Progenitor cell of endocrine pancreas (in vitro differentiated cells): ENCODE results near the gene LCOR. TPM values are rescaled to one million over a fixed set of nuclear protein-coding genes. Genes with fewer than 3 reads are reported as not detected.
"Not testable (repeated sequence)": the region's sequence is repeated elsewhere in the genome, so short reads cannot be mapped to it uniquely, and the experiment has no call there.

Experiments
- DNase-seq: peaks from one replicate; pipeline ENCODE4 v3.0.0; 2021; ENCODE audit warnings: low spot score; ENCODE audit not compliant: unreplicated experiment
- H3K27ac Mint-ChIP-seq: 2 replicates; pipeline ENCODE4 v1.8.0; 2021; ENCODE audit warnings: mild to moderate bottlenecking, moderate library complexity, mixed read lengths
- H3K27me3 Mint-ChIP-seq: 2 replicates; pipeline ENCODE4 v1.8.0; 2021; ENCODE audit warnings: mixed read lengths
- H3K36me3 Mint-ChIP-seq: 2 replicates; pipeline ENCODE4 v1.8.0; 2022; ENCODE audit warnings: mixed read lengths; ENCODE audit not compliant: insufficient read depth
- H3K4me1 Mint-ChIP-seq: 2 replicates; pipeline ENCODE4 v1.8.0; 2021; ENCODE audit warnings: low read depth, mixed read lengths
- H3K4me3 Mint-ChIP-seq: 2 replicates; pipeline ENCODE4 v1.8.0; 2021; ENCODE audit warnings: low read depth, mild to moderate bottlenecking, moderate library complexity, mixed read lengths
- H3K9me3 Mint-ChIP-seq: 2 replicates; pipeline ENCODE4 v1.8.0; 2021; ENCODE audit warnings: low read depth, mixed read lengths
- total RNA-seq: library from RNA; stranded (reverse); gene quantifications from 2 replicates; pipeline ENCODE4 v1.2.1, GENCODE V29; 2021
- TF ChIP-seq, protein P1 (sequence below): fragments of 200-600 bp; sonication (generic); IDR thresholded peaks from one replicate; pipeline ENCODE4 v1.5.0; 2021; ENCODE audit warnings: antibody characterized with exemption, mild to moderate bottlenecking; ENCODE audit not compliant: unreplicated experiment

Gene LCOR
- total RNA-seq, 1 donor from 2014 or later = 88.6 TPM

DNA sequence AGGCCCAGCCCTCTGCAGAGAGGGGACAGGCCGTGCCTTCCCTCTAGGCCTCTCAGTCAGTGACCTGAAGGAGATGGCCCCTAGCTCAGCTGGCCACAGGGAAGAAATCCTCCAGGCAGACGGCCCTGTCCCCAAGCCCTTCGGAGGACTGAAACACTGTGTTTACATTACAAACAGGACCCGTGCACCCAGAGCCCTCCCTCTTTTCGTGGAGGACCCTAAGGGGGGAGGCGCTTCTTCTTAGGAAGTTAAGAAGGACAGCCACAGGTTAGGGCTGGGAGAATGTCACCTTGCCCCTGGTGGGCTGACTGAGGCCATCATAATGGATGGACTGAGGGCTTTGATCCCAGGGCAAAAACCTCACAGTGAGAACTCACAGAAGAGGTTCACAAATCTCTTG, 198.8 kb downstream of the LCOR start:
- Mint-ChIP-seq H3K4me3 (no peak overlapping the region), H3K27ac (no peak overlapping the region), H3K36me3 (no peaks in the 10 kb centered on the region), H3K9me3 (no peaks in the 10 kb centered on the region), H3K4me1 (peaks cover 2% of the 10 kb centered on the region), H3K27me3 (no peaks in the 10 kb centered on the region)
- TF ChIP-seq, protein P1, sequence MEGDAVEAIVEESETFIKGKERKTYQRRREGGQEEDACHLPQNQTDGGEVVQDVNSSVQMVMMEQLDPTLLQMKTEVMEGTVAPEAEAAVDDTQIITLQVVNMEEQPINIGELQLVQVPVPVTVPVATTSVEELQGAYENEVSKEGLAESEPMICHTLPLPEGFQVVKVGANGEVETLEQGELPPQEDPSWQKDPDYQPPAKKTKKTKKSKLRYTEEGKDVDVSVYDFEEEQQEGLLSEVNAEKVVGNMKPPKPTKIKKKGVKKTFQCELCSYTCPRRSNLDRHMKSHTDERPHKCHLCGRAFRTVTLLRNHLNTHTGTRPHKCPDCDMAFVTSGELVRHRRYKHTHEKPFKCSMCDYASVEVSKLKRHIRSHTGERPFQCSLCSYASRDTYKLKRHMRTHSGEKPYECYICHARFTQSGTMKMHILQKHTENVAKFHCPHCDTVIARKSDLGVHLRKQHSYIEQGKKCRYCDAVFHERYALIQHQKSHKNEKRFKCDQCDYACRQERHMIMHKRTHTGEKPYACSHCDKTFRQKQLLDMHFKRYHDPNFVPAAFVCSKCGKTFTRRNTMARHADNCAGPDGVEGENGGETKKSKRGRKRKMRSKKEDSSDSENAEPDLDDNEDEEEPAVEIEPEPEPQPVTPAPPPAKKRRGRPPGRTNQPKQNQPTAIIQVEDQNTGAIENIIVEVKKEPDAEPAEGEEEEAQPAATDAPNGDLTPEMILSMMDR = no peak
- DNase-seq = no peak

DNA sequence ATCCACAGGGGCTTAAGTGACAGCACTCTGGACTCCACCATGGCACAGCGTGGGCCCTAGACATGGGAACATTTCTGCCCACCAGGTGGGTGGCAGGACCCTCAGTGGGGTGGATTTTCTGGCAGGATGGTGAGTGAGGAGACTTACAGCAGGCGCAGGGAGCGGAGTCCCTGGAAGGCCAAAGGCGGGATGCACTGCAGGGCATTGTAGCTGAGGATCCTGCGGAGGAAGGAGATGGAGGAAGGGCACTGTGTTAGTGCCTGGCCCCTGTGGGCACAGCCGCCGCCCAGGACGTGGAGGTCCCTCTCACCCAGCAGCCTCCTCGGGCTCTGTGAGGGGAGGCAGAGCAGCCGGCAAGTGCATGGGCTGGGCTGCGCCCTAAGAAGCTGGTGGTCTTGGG, 199.4 kb downstream of the LCOR start:
- no peaks in the 10 kb centered on the region for H3K36me3 Mint-ChIP-seq
- no peak overlapping the region for H3K4me3 Mint-ChIP-seq
- no peaks in the 10 kb centered on the region for H3K9me3 Mint-ChIP-seq
- H3K27me3 Mint-ChIP-seq = no peaks in the 10 kb centered on the region
- DNase-seq = no peak
- TF ChIP-seq, protein P1 = no peak
- no peak overlapping the region for H3K27ac Mint-ChIP-seq
- H3K4me1 Mint-ChIP-seq = peaks cover 2% of the 10 kb centered on the region

DNA sequence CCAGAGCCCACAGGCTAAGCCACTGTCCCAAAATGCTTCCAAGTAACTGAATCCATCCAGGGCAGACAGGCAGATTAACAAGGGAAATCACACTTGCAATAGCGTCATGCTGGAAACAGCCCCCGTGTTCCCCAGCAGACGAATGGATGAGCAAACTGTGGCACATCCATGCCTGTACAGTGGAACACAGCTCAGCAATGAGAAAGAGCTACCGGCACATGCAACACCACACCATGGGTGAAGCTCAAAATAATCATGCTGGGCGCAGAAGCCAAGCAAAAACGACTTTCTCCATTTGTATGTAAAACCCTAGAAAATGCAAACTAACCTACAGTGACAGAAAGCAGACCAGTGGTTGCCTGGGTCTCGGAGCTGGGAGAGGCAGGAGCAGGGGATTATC, 200.5 kb downstream of the LCOR start:
- no peak overlapping the region for H3K4me3 Mint-ChIP-seq
- peaks cover 2% of the 10 kb centered on the region for H3K4me1 Mint-ChIP-seq
- H3K27me3 Mint-ChIP-seq = no peaks in the 10 kb centered on the region
- DNase-seq = no peak
- H3K9me3 Mint-ChIP-seq = no peaks in the 10 kb centered on the region
- H3K36me3 Mint-ChIP-seq = no peaks in the 10 kb centered on the region
- H3K27ac Mint-ChIP-seq = no peak overlapping the region
- TF ChIP-seq, protein P1 = no peak

DNA sequence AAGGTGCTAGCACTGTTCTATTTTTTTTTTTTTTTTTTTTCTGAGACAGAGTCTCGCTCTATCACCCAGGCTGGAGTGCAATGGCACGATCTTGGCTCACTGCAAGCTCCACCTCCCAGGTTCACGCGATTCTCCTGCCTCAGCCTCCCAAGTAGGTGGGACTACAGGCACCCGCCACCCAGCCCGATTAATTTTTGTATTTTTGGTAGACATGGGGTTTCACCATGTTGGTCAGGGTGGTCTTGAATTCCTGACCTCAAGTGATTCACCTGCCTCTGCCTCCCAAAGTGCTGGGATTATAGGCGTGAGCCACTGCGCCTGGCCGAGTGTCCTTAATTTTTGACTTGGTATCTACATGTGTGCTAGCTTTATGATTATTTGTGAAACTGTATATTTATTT, 201.7 kb downstream of the LCOR start:
- not testable (repeated sequence) for H3K27me3 Mint-ChIP-seq, H3K27ac Mint-ChIP-seq, H3K4me3 Mint-ChIP-seq, DNase-seq, H3K9me3 Mint-ChIP-seq, H3K4me1 Mint-ChIP-seq, H3K36me3 Mint-ChIP-seq

DNA sequence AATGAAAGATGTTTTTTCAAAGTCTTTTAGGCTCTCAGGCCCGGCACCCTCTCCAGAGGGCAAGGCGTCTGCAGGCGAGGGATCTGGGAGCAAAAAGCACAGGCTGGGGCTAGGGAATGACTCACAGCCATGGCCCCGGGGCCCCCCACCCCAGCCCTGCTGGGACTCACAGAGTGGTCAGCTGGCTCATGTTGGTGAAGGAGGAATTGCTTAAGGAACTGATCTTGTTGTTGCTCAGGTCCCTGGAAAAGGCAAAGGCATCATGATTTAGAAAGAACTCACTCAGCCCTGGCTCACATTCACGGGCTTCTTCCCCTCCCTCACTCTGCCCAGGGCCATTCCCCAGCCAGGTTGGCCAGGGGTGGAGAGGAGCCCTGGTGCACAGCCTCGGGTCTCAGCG, 202.2 kb downstream of the LCOR start:
- Mint-ChIP-seq H3K9me3 (no peaks in the 10 kb centered on the region), H3K4me1 (peaks cover 2% of the 10 kb centered on the region), H3K27ac (no peak overlapping the region), H3K27me3 (peaks cover 7% of the 10 kb centered on the region), H3K4me3 (no peak overlapping the region), H3K36me3 (no peaks in the 10 kb centered on the region)
- no peak for DNase-seq
- TF ChIP-seq, protein P1 = no peak

DNA sequence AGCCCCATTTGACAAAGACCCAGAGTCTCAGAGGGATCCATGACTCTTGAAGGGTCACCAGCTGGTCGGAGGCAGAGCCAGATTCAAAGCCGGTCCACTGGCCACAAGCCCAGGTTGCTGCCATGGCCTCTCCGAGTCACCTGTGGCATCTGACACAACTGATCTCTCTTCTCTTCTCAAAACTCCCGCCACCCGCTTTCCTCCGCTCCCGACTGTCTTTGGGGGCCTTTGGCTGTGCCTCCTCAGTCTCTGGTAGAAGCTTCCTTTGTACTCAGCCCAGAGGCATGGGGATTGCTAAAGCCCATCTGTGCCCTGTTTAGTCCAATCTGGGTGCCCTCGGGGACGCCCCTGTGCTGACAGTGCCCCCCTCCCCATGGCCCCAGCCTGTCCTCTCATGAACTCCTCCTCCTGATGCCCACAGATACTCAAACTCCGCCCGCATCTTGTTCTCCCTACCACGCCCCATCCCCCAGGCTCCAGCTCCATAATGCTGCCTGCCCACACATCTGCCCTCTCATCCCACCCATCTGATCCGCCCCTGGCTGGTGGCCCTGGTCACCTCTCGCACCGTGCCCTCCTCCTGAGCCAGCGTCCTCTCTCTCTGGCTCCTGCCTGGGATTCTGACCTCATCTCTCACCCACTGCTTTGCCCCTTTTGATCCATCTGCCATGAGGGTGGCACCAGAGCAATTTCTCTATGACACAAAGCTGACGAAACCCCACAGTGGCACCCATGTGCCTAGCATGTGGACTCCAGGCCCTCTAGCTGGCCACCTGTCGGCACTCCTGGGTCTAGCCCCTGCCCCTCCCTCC, 203.1 kb downstream of the LCOR start:
- Mint-ChIP-seq H3K36me3 (no peaks in the 10 kb centered on the region), H3K4me1 (peaks cover 2% of the 10 kb centered on the region), H3K9me3 (no peaks in the 10 kb centered on the region), H3K27me3 (peaks cover 7% of the 10 kb centered on the region), H3K4me3 (no peak overlapping the region), H3K27ac (no peak overlapping the region)
- TF ChIP-seq, protein P1 = no peak
- DNase-seq = no peak
